Transverse colon (tissue), 4 donors: ENCODE results near the gene PLAAT3. TPM values are rescaled to one million over a fixed set of nuclear protein-coding genes. Genes with fewer than 3 reads are reported as not detected.
"Not testable (repeated sequence)": the region's sequence is repeated elsewhere in the genome, so short reads cannot be mapped to it uniquely, and the experiment has no call there.

Source experiments
- DNase-seq: peaks from one replicate; pipeline ENCODE4 v3.0.0-alpha.2; 2019
- H3K27ac ChIP-seq, 4 donors: fragments of 200-600 bp; sonication (generic); 2 replicates each; pipeline ENCODE4 v1.5.1; 2016 to 2018; ENCODE audit warnings: inconsistent platforms in 4 of 4
- H3K27me3 ChIP-seq: fragments of 200-600 bp; sonication (generic); 2 replicates; pipeline ENCODE4 v1.5.1; 2017; ENCODE audit warnings: inconsistent platforms
- H3K36me3 ChIP-seq, 4 donors: fragments of 200-600 bp; sonication (generic); 2 replicates each; pipeline ENCODE4 v1.5.1; 2017 to 2019; ENCODE audit warnings: inconsistent platforms in 4 of 4
- H3K4me1 ChIP-seq, 4 donors: fragments of 200-600 bp; sonication (generic); 2 replicates each; pipeline ENCODE4 v1.5.1; 2017 to 2020; ENCODE audit warnings: inconsistent platforms in 4 of 4
- H3K4me3 ChIP-seq, 4 donors: fragments of 200-600 bp; sonication (generic); 1 replicate in 1 of 4; 2 replicates in 3 of 4; pipeline versions ENCODE4 v1.5.1 to v1.6.1; 2017 to 2019; ENCODE audit warnings: inconsistent platforms in 4 of 4
- H3K9me3 ChIP-seq, 2 donors: fragments of 200-600 bp; sonication (generic); 2 replicates each; pipeline ENCODE4 v1.5.1; 2017 to 2019; ENCODE audit warnings: inconsistent platforms in 2 of 2
- CTCF ChIP-seq, 5 experiments: fragments of 200-600 bp in 3 of 5; fragments of 450-650 bp in 2 of 5; sonication (generic) in 3 of 5; IDR thresholded peaks; 1 replicate in 2 of 5; 2 replicates in 3 of 5; pipeline ENCODE4 v1.5.1; 2016 to 2017; ENCODE audit warnings: antibody characterized with exemption in 5 of 5, inconsistent platforms in 3 of 5, mild to moderate bottlenecking in 2 of 5, moderate library complexity in 1 of 5
- EP300 ChIP-seq: sonication (generic); formaldehyde crosslinking; IDR thresholded peaks from one replicate; pipeline ENCODE4 v1.6.1; 2017; ENCODE audit warnings: antibody characterized with exemption, low read depth
- POLR2A ChIP-seq: fragments of 450-650 bp; IDR thresholded peaks from one replicate; pipeline ENCODE4 v1.6.1; 2016; ENCODE audit warnings: antibody characterized with exemption, mild to moderate bottlenecking, moderate library complexity
- POLR2AphosphoS5 ChIP-seq, 3 donors: sonication (generic); formaldehyde crosslinking; IDR thresholded peaks; one replicate each; pipeline ENCODE4 v1.6.1; 2016; ENCODE audit warnings: antibody characterized with exemption in 3 of 3
- WGBS, 2 donors: methylation state at CpG; one replicate each; pipeline ENCODE4 v1.1.5; 2018; ENCODE audit warnings: low coverage in 1 of 2; 5-methylcytosine and 5-hydroxymethylcytosine counted together
- in situ Hi-C, 4 donors: fragments of 200-750 bp; cut with MboI; loops; one replicate each; pipeline versions ENCODE4 v1.15.0 to v1.15.1; 2017; ENCODE audit warnings: low sequenced_read_pairs in 3 of 4, low pct_ligation_motif_present in 1 of 4, low pct_unique_long_range_greater_than_20kb in 1 of 4
- intact Hi-C: fragments of 100-400 bp; cut with DNase I; formaldehyde crosslinking; loops from one replicate; pipeline ENCODE4 v1.15.1; 2023; ENCODE audit warnings: low total_unique reads
- total RNA-seq, 4 donors: library from RNA; depleted of rRNA; stranded (reverse); fragments of >200 nt; gene quantifications; one replicate each; pipeline ENCODE4 v1.1.0, GENCODE V29; 2016

The PLAAT3 gene
- total RNA-seq, 4 donors from 2014 or later = 8.6 to 16.7 (median 10.5) TPM

GRCh38 chr11:63548178-63548577, 66.1 kb downstream of the PLAAT3 start:
- in situ Hi-C loops (no loop called here), intact Hi-C loops (no loop called here)
- H3K27ac ChIP-seq = no peak overlapping the region
- H3K36me3 ChIP-seq = no peaks in the 10 kb centered on the region
- no peak for TF ChIP-seq EP300
- no peak for TF ChIP-seq CTCF (IDR thresholded peaks at IDR 0.05)
- TF ChIP-seq POLR2A = no peak
- no peak for TF ChIP-seq POLR2AphosphoS5 (IDR thresholded peaks at IDR 0.05)
- no peak for DNase-seq
- H3K4me1 ChIP-seq = peaks cover 0 to 2% (median 0%) of the 10 kb centered on the region in 4 donors
- H3K9me3 ChIP-seq = no peaks in the 10 kb centered on the region
- no peaks in the 10 kb centered on the region for H3K27me3 ChIP-seq
- 84 to 95% methylated on average over 3 to 4 of the region's 4 CpGs for WGBS, 2 donors
- no peak overlapping the region for H3K4me3 ChIP-seq

GRCh38 chr11:63547061-63547460, 67.2 kb downstream of the PLAAT3 start:
- in situ Hi-C loops (no loop called here), intact Hi-C loops (no loop called here)
- Histone ChIP-seq H3K27me3 (no peaks in the 10 kb centered on the region), H3K9me3 (no peaks in the 10 kb centered on the region), H3K4me3 (no peak overlapping the region), H3K27ac (no peak overlapping the region), H3K4me1 (no peaks in the 10 kb centered on the region), H3K36me3 (no peaks in the 10 kb centered on the region)
- DNase-seq = no peak
- no peak for TF ChIP-seq EP300
- TF ChIP-seq POLR2AphosphoS5 (IDR thresholded peaks at IDR 0.05) = no peak
- no peak for TF ChIP-seq CTCF (IDR thresholded peaks at IDR 0.05)
- no peak for TF ChIP-seq POLR2A
- WGBS, 2 donors = 80 to 90% methylated on average over 1 of the region's 1 CpG

- TF ChIP-seq POLR2AphosphoS5 (IDR thresholded peaks at IDR 0.05) = no peak
- no peak for TF ChIP-seq EP300
- TF ChIP-seq POLR2A = no peak
- no peak for TF ChIP-seq CTCF (IDR thresholded peaks at IDR 0.05)
- intact Hi-C loops = no loop called here
- no peak overlapping the region for H3K4me3 ChIP-seq
- H3K9me3 ChIP-seq = no peaks in the 10 kb centered on the region
- no peak overlapping the region for H3K27ac ChIP-seq
- in situ Hi-C loops = no loop called here
- DNase-seq = no peak
- 74 to 93% methylated on average over 2 of the region's 2 CpGs for WGBS, 2 donors
- H3K36me3 ChIP-seq = no peaks in the 10 kb centered on the region
- H3K4me1 ChIP-seq = peaks cover 0 to 6% (median 0%) of the 10 kb centered on the region in 4 donors
- H3K27me3 ChIP-seq = no peaks in the 10 kb centered on the region
Measured at GRCh38 chr11:63543711-63544110, 70.5 kb downstream of the PLAAT3 start.

GRCh38 chr11:63542506-63542905, 71.7 kb downstream of the PLAAT3 start:
- in situ Hi-C loops, H3K27me3 ChIP-seq, H3K27ac ChIP-seq, DNase-seq, H3K4me3 ChIP-seq, H3K36me3 ChIP-seq, intact Hi-C loops, H3K9me3 ChIP-seq: not testable (repeated sequence)
- WGBS, 2 donors = 59 to 76% methylated on average over 2 of the region's 2 CpGs
- peaks cover 8 to 18% (median 11%) of the 10 kb centered on the region in 4 donors for H3K4me1 ChIP-seq
